Measurements from ENCODE around the gene ZNF775. TPM values are rescaled to one million over a fixed set of nuclear protein-coding genes. Genes with fewer than 3 reads are reported as not detected.

Gene ZNF775
- total and polyA plus RNA-seq, 2 of the 13 experiments (the other 11 are each of a cell fraction or from before 2014, with no cell fraction given): 3.1 to 3.2 TPM

DNA sequence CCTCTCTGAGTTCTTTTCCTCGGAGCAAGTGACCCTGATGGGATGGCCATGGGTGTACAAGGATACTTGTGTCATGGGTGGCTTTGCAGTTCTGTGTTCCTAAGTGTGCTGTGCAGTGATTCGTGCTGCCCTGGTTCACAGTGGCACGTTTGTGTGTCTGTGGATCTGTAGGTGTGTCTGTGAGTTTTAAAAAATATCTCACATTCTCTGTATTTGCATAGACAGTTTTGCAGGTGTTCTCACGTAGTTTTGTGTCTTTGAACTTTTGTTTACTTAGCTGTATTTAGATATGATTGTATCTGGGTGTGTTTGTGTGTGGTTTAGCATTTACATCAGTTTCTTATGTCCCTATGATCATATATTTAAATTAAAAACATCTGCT lies 3.7 kb downstream of the ZNF775 start (continued):
- TF ChIP-seq TMF1 (CRISPR knock-in tag; IDR thresholded peaks at IDR 0.05; ENCODE audit: low read depth) (no peak), ZNF564 (CRISPR knock-in tag; IDR thresholded peaks at IDR 0.05) (no peak), ZNF75D (CRISPR knock-in tag; IDR thresholded peaks at IDR 0.05; ENCODE audit: borderline replicate concordance) (no peak), ZNF263 (CRISPR knock-in tag; IDR thresholded peaks at IDR 0.05) (no peak), ZNF7 (CRISPR knock-in tag; IDR thresholded peaks at IDR 0.05) (no peak), ZKSCAN1 (IDR thresholded peaks at IDR 0.05; ENCODE audit: low read length) (no peak), TAF1 (CRISPR knock-in tag; IDR thresholded peaks at IDR 0.05) (0 out of 2 replicates have a peak, but pooled peaks have one; percentile 34), KMT2A (CRISPR knock-in tag; IDR thresholded peaks at IDR 0.05) (0 out of 2 replicates have a peak, but pooled peaks have one; percentile 12), SRSF1 (optimal IDR thresholded peaks at IDR 0.05; ENCODE audit: low read depth, low read length) (no peak), ZKSCAN5 (CRISPR knock-in tag; IDR thresholded peaks at IDR 0.05) (no peak), ZNF567 (CRISPR knock-in tag; IDR thresholded peaks at IDR 0.05; ENCODE audit: borderline replicate concordance) (no peak), ZBTB21 (CRISPR knock-in tag; IDR thresholded peaks at IDR 0.05) (no peak), PAX8 (CRISPR knock-in tag; IDR thresholded peaks at IDR 0.05; ENCODE audit: borderline replicate concordance) (no peak), NCOA1 (CRISPR knock-in tag; IDR thresholded peaks at IDR 0.05) (0 out of 2 replicates have a peak, but pooled peaks have one; percentile 24), ZNF607 (CRISPR knock-in tag; IDR thresholded peaks at IDR 0.05; ENCODE audit: borderline replicate concordance) (no peak), ZNF720 (CRISPR knock-in tag; IDR thresholded peaks at IDR 0.05) (no peak), PHF21A (CRISPR knock-in tag; IDR thresholded peaks at IDR 0.05) (0 out of 2 replicates have a peak, but pooled peaks have one; percentile 7)
- TF ChIP-seq, protein P1, sequence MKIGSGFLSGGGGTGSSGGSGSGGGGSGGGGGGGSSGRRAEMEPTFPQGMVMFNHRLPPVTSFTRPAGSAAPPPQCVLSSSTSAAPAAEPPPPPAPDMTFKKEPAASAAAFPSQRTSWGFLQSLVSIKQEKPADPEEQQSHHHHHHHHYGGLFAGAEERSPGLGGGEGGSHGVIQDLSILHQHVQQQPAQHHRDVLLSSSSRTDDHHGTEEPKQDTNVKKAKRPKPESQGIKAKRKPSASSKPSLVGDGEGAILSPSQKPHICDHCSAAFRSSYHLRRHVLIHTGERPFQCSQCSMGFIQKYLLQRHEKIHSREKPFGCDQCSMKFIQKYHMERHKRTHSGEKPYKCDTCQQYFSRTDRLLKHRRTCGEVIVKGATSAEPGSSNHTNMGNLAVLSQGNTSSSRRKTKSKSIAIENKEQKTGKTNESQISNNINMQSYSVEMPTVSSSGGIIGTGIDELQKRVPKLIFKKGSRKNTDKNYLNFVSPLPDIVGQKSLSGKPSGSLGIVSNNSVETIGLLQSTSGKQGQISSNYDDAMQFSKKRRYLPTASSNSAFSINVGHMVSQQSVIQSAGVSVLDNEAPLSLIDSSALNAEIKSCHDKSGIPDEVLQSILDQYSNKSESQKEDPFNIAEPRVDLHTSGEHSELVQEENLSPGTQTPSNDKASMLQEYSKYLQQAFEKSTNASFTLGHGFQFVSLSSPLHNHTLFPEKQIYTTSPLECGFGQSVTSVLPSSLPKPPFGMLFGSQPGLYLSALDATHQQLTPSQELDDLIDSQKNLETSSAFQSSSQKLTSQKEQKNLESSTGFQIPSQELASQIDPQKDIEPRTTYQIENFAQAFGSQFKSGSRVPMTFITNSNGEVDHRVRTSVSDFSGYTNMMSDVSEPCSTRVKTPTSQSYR (CRISPR knock-in tag; IDR thresholded peaks at IDR 0.05; ENCODE audit: borderline replicate concordance): no peak
